Urothelium cell line (cell line): ENCODE data around the gene VPS13C.
A peak's percentile ranks its signal among the peaks of the same experiment; 100 is the strongest.

ENCODE experiments used
- DNase-seq: peaks from one replicate; pipeline ENCODE4 v3.0.0; 2011; ENCODE audit warnings: low spot score, mixed read lengths
- FAIRE-seq: peaks from 2 replicates; lab custom pipeline; 2011; peaks lifted over from hg19 to GRCh38; lab: Jason Lieb, UNC

VPS13C gene

GRCh38 chr15:61880084-61880483, 180.2 kb downstream of the VPS13C start:
- DNase-seq (no peak), FAIRE-seq (no peak)

DNA sequence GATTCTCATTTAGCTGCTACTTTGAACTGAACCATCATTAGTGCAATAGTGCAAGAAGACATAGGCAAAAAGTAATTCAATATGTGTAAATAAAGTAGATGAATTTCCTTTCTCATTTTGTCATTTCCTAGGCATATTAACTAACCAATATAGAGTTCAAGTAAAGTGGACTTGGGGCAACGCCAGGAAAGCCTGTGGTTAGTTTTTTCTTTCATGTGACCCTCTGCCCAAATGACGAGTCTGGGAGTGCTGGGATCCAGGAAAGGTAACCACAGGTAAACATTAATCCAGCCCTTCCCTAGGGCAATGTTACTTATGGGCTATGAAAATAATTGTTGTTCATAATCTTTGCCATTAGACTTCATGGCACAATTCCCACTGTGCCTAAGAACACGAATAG, 181.0 kb downstream of the VPS13C start:
- no peak for FAIRE-seq
- DNase-seq = no peak

- peak; percentile 15 for DNase-seq
- no peak for FAIRE-seq
These were observed 188.2 kb downstream of the VPS13C start for GRCh38 chr15:61871926-61872522.

DNA sequence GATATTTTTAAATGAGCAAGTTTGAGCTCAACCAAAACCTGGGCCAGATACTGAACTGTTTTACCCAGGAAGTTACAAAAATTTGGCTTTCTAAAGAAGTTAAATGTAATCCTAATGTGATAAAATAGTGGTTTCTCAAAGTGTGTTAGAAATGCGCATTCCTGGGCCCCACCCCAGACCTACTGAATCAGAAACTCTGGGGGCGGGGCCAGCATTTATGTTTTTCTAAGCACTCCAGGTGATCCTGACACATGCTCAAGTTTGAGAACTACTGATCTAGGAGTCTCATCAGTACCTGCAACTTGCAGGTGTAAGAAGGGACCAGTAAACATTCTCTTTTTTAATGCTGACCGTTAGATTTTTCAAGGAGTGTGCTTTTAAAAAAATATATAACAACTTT, 190.6 kb downstream of the VPS13C start:
- FAIRE-seq = no peak
- no peak for DNase-seq

DNA sequence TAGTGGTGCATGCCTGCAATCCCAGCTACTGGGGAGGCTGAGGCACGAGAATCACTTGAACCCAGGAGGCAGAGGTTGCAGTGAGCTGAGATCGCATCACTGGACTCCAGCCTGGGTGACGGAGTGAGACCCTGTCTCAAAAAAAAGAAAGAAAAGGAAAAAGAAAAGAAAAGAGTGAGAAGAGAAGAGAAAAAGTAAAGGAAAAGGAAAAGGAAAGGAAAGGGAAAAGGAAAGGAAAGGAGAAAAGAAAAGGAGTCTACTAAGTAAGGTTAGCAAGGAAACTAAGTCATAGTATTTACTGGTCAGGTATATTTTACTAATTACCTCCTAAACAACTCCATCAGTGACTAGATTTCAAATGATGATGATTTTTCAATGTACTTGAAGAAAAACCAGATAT, 198.3 kb downstream of the VPS13C start:
- DNase-seq (no peak), FAIRE-seq (no peak)

DNA sequence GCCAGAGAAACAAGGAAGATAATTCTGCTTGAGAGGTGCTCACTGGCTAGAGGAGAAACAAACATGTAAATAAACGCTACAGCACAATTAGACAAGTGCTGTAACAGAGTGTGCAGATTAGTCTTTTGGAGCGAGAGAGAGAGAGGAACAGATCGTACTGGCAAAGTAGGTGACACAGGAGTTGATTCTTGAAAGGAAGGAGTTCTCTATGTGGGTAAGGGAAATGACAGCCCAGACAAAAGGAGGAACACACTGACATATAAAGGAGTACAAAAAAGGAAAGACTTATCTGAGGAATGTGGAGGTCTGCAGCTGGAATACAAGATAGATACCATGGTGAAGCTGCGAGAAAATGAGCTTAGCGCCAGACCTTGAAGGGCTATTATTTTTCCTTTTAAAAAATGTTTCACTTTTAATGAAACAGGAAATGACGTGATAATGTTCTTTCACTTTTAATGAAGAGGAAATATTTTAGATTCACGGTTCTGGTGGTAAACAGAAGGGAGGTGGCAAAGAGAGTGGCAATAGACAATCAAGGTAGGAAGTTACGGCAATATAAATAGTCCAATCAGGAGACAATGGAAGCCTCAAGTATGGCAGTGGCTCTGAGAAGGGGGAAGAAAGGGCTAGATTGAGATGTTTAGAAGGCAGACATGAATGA, 202.9 kb downstream of the VPS13C start:
- FAIRE-seq = no peak
- no peak for DNase-seq

DNA sequence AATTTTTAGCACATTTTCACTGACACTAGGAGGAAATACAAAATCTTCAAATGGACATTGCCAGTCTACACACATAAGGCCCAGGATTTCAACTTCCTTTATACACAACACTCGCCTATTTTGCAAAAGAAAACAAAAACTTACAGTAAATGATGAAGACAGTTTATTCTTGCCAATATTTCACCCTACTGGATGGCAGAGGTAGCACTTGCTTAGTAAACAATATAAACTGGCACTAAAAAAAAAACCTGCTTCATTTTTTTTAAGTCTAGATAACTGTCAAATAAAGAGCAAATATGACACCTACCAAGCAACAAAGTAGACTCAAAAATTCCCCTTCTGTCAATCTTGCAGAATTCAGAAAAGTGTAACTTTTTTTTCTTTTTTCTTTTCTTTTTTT, 204.0 kb downstream of the VPS13C start:
- FAIRE-seq (no peak), DNase-seq (no peak)

DNA sequence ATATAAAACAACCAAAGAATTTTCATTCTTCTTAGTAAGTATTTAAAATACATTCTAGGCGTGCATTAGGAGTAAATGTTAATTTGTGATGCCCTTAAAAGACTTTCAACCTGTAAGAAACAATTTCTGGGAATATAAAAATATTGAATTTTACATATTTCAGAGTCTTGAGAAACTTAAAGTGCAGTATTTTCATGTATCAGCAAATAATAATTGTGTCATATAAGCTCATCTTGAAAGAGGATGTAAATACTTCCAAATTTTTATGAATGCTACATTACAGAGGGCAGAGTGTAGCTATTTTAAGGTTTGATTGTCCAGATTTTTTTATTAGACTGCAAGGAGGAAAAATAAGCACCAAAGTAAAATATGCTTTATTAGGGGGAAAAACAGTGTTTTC, 207.1 kb downstream of the VPS13C start:
- FAIRE-seq = no peak
- no peak for DNase-seq

DNA sequence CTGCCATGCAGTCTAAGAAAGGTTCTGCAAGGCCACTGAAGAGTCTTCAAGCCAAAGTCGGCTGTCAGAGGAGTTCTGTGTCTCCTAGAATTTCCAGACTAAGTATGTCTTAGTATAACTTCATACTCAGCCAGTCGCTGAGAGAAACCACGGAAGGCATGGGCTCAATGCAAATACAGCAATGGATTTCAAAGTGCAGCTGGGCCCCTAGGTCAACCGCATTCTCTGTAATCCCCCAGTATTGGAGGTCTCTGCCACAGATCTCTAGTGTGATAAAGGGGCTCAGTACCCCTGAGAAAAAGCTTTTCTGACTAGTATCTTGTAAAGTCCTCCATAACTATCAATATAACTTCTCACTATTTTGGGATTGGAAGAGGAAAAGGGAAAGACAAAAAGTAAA, 208.3 kb downstream of the VPS13C start:
- FAIRE-seq (no peak), DNase-seq (no peak)

- FAIRE-seq = peak; percentile 63
- DNase-seq = no peak
These were observed 210.8 kb downstream of the VPS13C start for GRCh38 chr15:61849447-61849846.

DNA sequence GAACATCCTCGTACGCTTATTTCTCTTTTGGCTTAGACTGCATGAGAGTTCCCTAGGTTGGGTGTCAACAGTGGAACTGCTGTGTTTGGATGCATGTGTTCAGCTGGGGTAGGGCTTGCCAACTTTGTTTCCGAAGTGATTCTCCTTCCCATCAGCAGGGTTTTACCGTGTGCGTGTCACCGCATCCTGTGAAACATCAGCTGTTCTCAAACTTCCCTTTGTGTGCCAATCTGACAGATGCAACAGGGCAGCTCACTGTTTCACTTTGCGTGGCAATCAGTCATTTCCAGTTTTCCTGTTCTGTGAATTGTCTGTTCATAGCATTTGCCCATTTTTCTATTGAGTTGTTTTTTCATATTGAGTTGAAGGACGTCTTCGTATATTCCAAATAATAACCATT, 218.8 kb downstream of the VPS13C start:
- FAIRE-seq (no peak), DNase-seq (no peak)

- peak; percentile 30 for FAIRE-seq
These were observed 220.2 kb downstream of the VPS13C start for GRCh38 chr15:61840090-61840489.

GRCh38 chr15:61839546-61839945, 220.7 kb downstream of the VPS13C start:
- DNase-seq (no peak), FAIRE-seq (no peak)

More at GRCh38 chr15:61840090-61840489, 220.2 kb downstream of the VPS13C start:
- DNase-seq = no peak

GRCh38 chr15:61835496-61836106, 224.6 kb downstream of the VPS13C start:
- no peak for FAIRE-seq
- peak; percentile 85 for DNase-seq

DNA sequence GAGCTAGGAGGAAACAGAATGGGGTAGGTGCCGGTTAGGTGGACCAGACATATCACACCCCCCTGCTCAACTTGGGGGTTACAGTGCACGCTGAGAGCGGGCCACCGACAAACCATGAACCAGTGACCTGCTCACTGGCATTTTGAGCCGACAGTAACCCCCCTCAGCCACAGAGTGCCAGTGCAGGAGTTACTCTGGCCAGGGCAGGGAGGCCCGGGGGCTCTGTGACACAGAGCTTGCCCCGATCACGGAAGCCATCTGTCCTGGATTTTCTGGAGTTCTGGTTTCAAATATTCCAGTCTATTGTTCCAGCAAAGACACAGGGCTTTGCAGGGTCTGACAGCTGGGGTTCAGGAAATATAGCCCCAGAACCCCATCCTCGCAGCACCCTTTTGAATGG, 225.2 kb downstream of the VPS13C start:
- FAIRE-seq (no peak), DNase-seq (no peak)

DNA sequence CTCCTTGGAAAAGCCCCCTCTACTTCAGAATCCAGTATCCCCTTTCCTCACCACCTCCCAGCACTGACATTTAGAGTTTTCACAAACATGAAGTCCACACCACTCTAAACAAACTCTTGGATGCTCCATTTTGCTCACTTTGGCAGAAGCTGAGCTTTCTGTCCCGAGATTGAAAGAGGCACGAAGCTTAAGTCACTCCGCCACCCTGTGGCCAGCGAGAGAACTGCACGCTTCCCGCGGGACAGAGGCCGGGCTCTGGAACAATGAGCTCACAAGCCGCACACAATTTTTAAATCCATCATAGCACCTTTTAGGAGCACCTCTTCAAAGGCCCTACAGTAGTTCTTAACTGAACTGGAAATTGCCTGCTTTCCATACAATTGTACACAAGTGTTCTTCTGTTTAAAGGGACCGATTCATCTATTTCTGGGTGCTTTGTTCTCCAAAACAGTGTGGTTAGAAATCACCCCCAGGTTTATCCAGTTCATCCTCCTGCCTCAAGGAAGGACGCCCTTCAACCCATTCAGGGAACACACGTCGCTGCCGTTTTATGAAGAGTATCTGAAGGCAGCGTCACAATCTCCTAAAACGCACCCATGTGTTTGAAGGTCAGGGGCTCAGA, 226.1 kb downstream of the VPS13C start:
- DNase-seq (peak; percentile 86), FAIRE-seq (peak; percentile 65)

GRCh38 chr15:61832223-61832622, 228.0 kb downstream of the VPS13C start:
- DNase-seq = no peak
- no peak for FAIRE-seq

DNA sequence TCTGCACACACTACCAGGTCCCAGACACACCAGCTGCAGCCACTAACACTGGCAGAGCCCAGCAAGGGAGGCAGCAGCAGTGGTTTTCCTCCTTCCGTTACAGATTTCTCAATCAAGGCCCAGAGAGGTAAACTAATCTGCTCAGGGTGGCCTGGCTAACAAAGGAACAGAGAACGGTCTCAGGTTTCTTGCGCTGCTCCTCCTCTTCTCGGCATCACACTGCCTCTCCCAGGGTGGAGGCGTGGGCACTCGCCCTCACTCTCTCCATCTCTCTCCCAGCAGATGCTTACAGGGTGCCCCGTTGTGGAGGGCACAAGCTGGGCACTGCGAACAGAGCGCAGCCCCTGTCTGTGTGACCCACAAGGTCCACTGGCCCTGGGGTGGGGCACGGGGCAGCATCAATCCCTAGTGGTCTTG, 228.7 kb downstream of the VPS13C start:
- FAIRE-seq (no peak), DNase-seq (no peak)

GRCh38 chr15:61830536-61831330, 229.5 kb downstream of the VPS13C start:
- FAIRE-seq (peak; percentile 79), DNase-seq (no peak)

- DNase-seq = no peak
- peak; percentile 81 for FAIRE-seq
These were observed 230.7 kb downstream of the VPS13C start for GRCh38 chr15:61829514-61829889.

- peak; percentile 30 for FAIRE-seq
- no peak for DNase-seq
These were observed 231.3 kb downstream of the VPS13C start for GRCh38 chr15:61828860-61829513.
